GM18951 (cell line): ENCODE measurements around the gene LSS.

ENCODE experiments used
- POLR2A ChIP-seq: IDR thresholded peaks from 4 replicates; pipeline ENCODE4 v1.6.1; 2011; ENCODE audit warnings: mild to moderate bottlenecking; ENCODE audit not compliant: insufficient read length, insufficient read depth; ENCODE audit errors: extremely low read depth
- in situ Hi-C: fragments of 300-500 bp; cut with MboI; formaldehyde crosslinking; loops from one replicate; pipeline ENCODE4 v1.12.0; 2022; ENCODE audit warnings: low sequenced_read_pairs, mixed read lengths, inconsistent platforms; ENCODE audit not compliant: unreplicated experiment

The LSS gene

DNA sequence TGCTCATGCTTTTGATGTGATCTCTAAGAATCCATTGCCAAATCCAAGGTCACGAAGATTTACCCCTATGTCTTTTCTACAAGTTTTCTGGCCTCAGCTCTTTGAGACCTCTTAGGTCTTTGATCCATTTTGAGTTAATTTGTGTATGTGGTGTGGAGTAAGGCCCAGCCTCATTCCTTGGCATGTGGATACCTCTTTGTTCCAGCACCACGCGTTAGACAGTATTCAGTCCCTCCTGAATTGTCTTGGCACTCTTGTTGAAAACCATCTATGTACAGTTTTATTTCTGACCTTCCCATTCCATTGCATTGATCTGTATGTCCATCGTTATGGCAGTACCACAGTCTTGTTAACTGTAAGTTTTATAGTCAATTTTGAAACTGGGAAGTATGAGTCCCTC is 65.2 kb downstream of the LSS start:
- in situ Hi-C loops = no loop called here
- no peak for TF ChIP-seq POLR2A

GRCh38 chr21:46161633-46162592 is 66.7 kb downstream of the LSS start:
- TF ChIP-seq POLR2A = no peak
- in situ Hi-C loops = no loop called here

GRCh38 chr21:46160907-46161632 is 67.5 kb downstream of the LSS start:
- no peak for TF ChIP-seq POLR2A
- in situ Hi-C loops = no loop called here

DNA sequence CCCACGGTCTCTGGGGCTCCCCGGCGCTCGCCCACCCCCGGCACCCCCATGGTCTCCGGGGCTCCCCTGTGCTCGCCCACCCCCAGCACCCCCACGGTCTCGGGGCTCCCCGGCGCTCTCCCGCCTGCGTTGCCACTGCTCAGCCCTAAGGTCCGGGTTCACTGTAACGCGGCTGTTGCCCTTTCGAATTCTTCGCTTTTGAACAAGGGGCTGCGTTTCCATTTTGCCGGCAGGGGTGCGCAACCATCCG is 68.0 kb downstream of the LSS start:
- TF ChIP-seq POLR2A = no peak
- in situ Hi-C loops = no loop called here

- in situ Hi-C loops = no loop called here
- TF ChIP-seq POLR2A = no peak
Measured at GRCh38 chr21:46159841-46160656, 68.5 kb downstream of the LSS start.

- TF ChIP-seq POLR2A = no peak
- in situ Hi-C loops = no loop called here
Measured at GRCh38 chr21:46159390-46159789, 69.2 kb downstream of the LSS start.

GRCh38 chr21:46158666-46159300 is 69.8 kb downstream of the LSS start:
- TF ChIP-seq POLR2A = no peak
- in situ Hi-C loops = no loop called here

DNA sequence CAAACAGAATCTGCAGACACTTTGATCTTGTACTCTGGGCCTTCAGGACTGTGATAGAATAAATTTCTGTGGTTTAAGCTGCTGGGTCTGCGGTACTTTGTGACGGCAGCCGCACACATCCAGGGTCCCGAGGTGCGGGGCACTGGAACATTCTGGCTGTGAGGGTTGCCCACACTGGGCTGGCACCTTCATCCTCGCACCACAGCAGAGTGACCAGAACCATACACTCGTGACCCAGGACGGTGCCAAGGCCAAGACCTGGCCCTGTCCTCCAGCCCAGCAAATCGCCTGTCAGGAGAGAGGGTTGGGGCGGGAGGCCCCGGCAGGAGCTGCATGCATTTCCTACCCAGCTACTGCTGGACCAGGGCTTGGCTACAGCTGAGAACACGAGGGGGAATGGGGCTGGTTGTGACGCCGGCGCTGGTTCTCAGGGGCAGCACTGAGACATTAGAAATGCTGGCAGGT is 70.6 kb downstream of the LSS start:
- no peak for TF ChIP-seq POLR2A
- in situ Hi-C loops = no loop called here

GRCh38 chr21:46157396-46157986 is 71.1 kb downstream of the LSS start:
- no peak for TF ChIP-seq POLR2A
- in situ Hi-C loops = no loop called here

GRCh38 chr21:46156678-46157077 is 71.9 kb downstream of the LSS start:
- in situ Hi-C loops = no loop called here
- TF ChIP-seq POLR2A = no peak

DNA sequence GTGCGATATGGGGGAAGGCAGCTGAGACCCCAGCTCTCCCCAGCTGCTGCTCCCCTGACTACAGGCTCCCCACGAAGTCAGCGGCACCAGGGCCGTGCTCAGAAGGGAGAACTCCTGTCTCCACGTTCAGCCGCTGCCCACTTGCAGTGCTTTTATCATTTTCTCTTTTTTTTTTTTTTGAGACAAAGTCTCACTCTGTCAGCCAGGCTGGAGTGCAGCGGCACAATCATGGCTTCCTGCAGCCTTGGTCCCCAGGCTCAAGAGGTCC is 72.3 kb downstream of the LSS start:
- no peak for TF ChIP-seq POLR2A
- in situ Hi-C loops = no loop called here

DNA sequence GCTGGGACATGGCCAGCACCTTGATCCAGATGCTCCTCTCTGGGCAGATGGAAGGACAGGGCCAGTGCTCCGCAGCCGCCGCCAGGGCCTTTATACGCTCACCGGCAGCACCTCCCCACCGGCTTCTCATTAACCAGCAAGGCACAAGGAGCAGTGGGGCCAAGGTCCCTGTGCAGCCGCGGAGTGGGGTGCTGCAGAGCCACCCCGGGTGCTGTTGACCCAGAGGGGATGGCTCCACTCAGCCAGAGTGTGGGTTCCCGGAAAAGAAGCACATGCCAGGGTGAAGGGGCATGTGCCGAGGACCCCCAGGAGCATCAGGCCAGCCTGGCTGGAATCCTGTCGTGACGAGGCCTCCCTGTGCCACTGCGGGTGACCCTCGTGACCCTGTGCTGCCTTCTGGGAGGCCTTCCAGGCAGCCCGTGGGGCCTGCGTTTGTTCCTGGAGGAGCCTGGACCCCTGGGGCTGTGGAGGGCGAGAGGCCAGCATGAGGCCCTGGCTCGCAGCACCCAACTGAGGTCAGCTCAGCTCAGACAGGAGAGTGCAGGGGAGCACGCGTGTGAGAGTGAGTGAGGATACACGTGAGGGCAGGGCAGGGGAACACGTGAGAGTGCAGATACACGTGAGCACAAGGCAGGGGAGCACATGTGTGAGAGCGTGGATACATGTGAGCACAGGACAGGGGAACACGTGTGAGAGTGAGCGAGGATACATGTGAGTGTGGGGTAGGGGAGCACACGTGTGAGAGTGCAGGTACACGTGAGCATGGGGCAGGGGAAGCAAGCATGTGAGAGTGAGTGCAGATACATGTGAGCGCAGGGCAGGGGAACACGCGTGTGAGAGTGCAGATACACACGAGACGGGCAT is 72.8 kb downstream of the LSS start, which contains the start of gene FTCD:
Gene FTCD (minus strand): TSS at position 66 of the 864 bp plus-strand sequence. CDS start 56 bp downstream, at position 10.
- in situ Hi-C loops = no loop called here
- no peak for TF ChIP-seq POLR2A
